HCT116 (cell line): ENCODE data around the gene RAB4A. TPM values are rescaled to one million over a fixed set of nuclear protein-coding genes. Genes with fewer than 3 reads are reported as not detected.

Experiments
- ATAC-seq: fragments of 200-7000 bp; cut with Tn5 transposase; 2 replicates; pipeline ENCODE4 v1.9.1; 2020; ENCODE audit warnings: mild to moderate bottlenecking, moderate library complexity
- BruUV-seq: library from RNA; stranded (reverse); fragments of 400-500 nt; replicated peaks from 2 replicates; lab custom pipeline; 2021; lab: Mats Ljungman, UMichigan
- CTCF ChIA-PET: fragments of 300-600 bp; sonication (Branson Sonifier 250); formaldehyde crosslinking; loops from one replicate; lab custom pipeline; 2021; ENCODE audit warnings: antibody characterized with exemption; lab: Charles Lee
- POLR2A ChIA-PET: fragments of 300-600, 350-600 bp; sonication (Branson Sonifier 250); formaldehyde crosslinking; loops from one replicate; lab custom pipeline; 2021; ENCODE audit warnings: antibody characterized with exemption; lab: Charles Lee
- RAD21 ChIA-PET, 2 experiments: fragments of 300-600 bp; sonication (Branson Sonifier 250); formaldehyde crosslinking; loops; one replicate each; lab custom pipeline; 2023; ENCODE audit warnings: low total read pairs in 2 of 2; ENCODE audit not compliant: uncharacterized antibody in 2 of 2, unreplicated experiment in 2 of 2, low non-redundant PET in 1 of 2; lab: Charles Lee
- DNase-seq: peaks from one replicate; pipeline ENCODE4 v3.0.0-alpha.2; 2010; ENCODE audit warnings: low read depth, low spot score
- H2AFZ ChIP-seq: fragments of 200-600 bp; shearing (Covaris generic), sonication (generic); 2 replicates; pipeline ENCODE4 v1.6.1; 2017; ENCODE audit warnings: low read depth, mixed run types, mixed read lengths, antibody characterized with exemption, low read length; ENCODE audit not compliant: poor library complexity, severe bottlenecking
- H3K27ac ChIP-seq: 2 replicates; pipeline ENCODE4 v1.5.1; 2012; ENCODE audit warnings: low read depth, low read length
- H3K27me3 ChIP-seq: fragments of 200-600 bp; sonication (generic); 2 replicates; pipeline ENCODE4 v1.6.1; 2016; ENCODE audit warnings: mixed run types, low read length, mixed read lengths; ENCODE audit not compliant: insufficient read depth
- H3K36me3 ChIP-seq, 2 experiments: fragments of 200-500 bp in 1 of 2; fragments of 200-600 bp in 1 of 2; sonication (Bioruptor generic) in 1 of 2; sonication (generic) in 1 of 2; 2 replicates each; pipeline versions ENCODE4 v1.5.1 to v1.6.1; 2014 to 2016; ENCODE audit warnings: low read length in 2 of 2, inconsistent platforms in 1 of 2, mixed read lengths in 1 of 2, mixed run types in 1 of 2; ENCODE audit not compliant: insufficient read depth in 2 of 2, control insufficient read depth in 1 of 2
- H3K4me1 ChIP-seq, 2 experiments: fragments of 200-600 bp in 1 of 2; sonication (generic) in 1 of 2; 2 replicates each; pipeline versions ENCODE4 v1.5.1 to v1.6.1; 2012 to 2017; ENCODE audit warnings: low read length in 2 of 2, inconsistent platforms in 1 of 2, mild to moderate bottlenecking in 1 of 2, mixed read lengths in 1 of 2, mixed run types in 1 of 2, moderate library complexity in 1 of 2; ENCODE audit not compliant: insufficient read depth in 2 of 2, control insufficient read depth in 1 of 2
- H3K4me2 ChIP-seq: fragments of 200-600 bp; sonication (generic); 2 replicates; pipeline ENCODE4 v1.6.1; 2017; ENCODE audit warnings: mixed run types, low read length, mixed read lengths
- H3K4me3 ChIP-seq, 2 experiments: fragments of 200-600 bp in 1 of 2; sonication (generic) in 1 of 2; replicated peaks in 1 of 2; 2 replicates each; pipeline ENCODE4 v1.5.1; 2011 to 2016; ENCODE audit warnings: low read length in 2 of 2, control low read depth in 1 of 2, low read depth in 1 of 2, mild to moderate bottlenecking in 1 of 2, mixed read lengths in 1 of 2, mixed run types in 1 of 2
- H3K79me2 ChIP-seq: fragments of 200-600 bp; sonication (generic); 2 replicates; pipeline ENCODE4 v1.6.1; 2017; ENCODE audit warnings: mild to moderate bottlenecking, mixed run types, low read length, moderate library complexity, mixed read lengths; ENCODE audit not compliant: insufficient read depth
- H3K9ac ChIP-seq: fragments of 200-600 bp; sonication (generic); 2 replicates; pipeline ENCODE4 v1.6.1; 2016; ENCODE audit warnings: low read length, mixed read lengths
- H3K9me2 ChIP-seq: fragments of 200-600 bp; sonication (generic), shearing (Covaris generic); 2 replicates; pipeline ENCODE4 v1.6.1; 2017; ENCODE audit warnings: mixed run types, mild to moderate bottlenecking, moderate library complexity; ENCODE audit not compliant: insufficient read depth
- H3K9me3 ChIP-seq, 2 experiments: fragments of 200-500 bp in 1 of 2; fragments of 200-600 bp in 1 of 2; sonication (Bioruptor generic) in 1 of 2; sonication (generic) in 1 of 2; 2 replicates each; pipeline ENCODE4 v1.6.1; 2014 to 2017; ENCODE audit warnings: low read length in 2 of 2, mixed read lengths in 2 of 2, inconsistent platforms in 1 of 2, low read depth in 1 of 2, mild to moderate bottlenecking in 1 of 2, mixed run types in 1 of 2, moderate library complexity in 1 of 2; ENCODE audit not compliant: control insufficient read depth in 1 of 2, insufficient read depth in 1 of 2
- H4K20me1 ChIP-seq: fragments of 200-600 bp; sonication (generic), shearing (Covaris generic); 2 replicates; pipeline ENCODE4 v1.6.1; 2017; ENCODE audit warnings: mixed run types, mild to moderate bottlenecking, moderate library complexity; ENCODE audit not compliant: insufficient read depth
- ATF3 ChIP-seq: IDR thresholded peaks from 2 replicates; pipeline ENCODE4 v1.6.1; 2012
- CBX3 ChIP-seq: IDR thresholded peaks from 2 replicates; pipeline ENCODE4 v1.6.1; 2012; ENCODE audit warnings: low read depth
- CEBPB ChIP-seq: IDR thresholded peaks from 2 replicates; pipeline ENCODE4 v1.6.1; 2012; ENCODE audit warnings: low read depth
- EGR1 ChIP-seq: IDR thresholded peaks from 2 replicates; pipeline ENCODE4 v1.6.1; 2012; ENCODE audit warnings: low read depth
- ELF1 ChIP-seq: IDR thresholded peaks from 2 replicates; pipeline ENCODE4 v1.6.1; 2012; ENCODE audit warnings: low read depth, borderline replicate concordance
- EZH2 ChIP-seq: fragments of 200-600 bp; sonication (generic); IDR thresholded peaks from 2 replicates; pipeline ENCODE4 v1.6.1; 2017; ENCODE audit warnings: antibody characterized with exemption, mixed run types
- EZH2phosphoT487 ChIP-seq: fragments of 200-600 bp; IDR thresholded peaks from 2 replicates; pipeline ENCODE4 v1.6.1; 2018; ENCODE audit warnings: antibody characterized with exemption, borderline replicate concordance
- FOSL1 ChIP-seq: IDR thresholded peaks from 2 replicates; pipeline ENCODE4 v1.6.1; 2012; ENCODE audit warnings: low read depth
- JUND ChIP-seq: IDR thresholded peaks from 2 replicates; pipeline ENCODE4 v1.6.1; 2012
- POLR2A ChIP-seq: IDR thresholded peaks from 2 replicates; pipeline ENCODE4 v1.7.0; 2011; ENCODE audit warnings: borderline replicate concordance; ENCODE audit not compliant: insufficient read depth, insufficient read length; ENCODE audit errors: extremely low read depth
- POLR2AphosphoS5 ChIP-seq: IDR thresholded peaks from 2 replicates; pipeline ENCODE4 v1.6.1; 2011; ENCODE audit warnings: mild to moderate bottlenecking, low read depth, low read length, moderate library complexity
- RAD21 ChIP-seq: IDR thresholded peaks from 2 replicates; pipeline ENCODE4 v1.6.1; 2012; ENCODE audit warnings: low read depth, mild to moderate bottlenecking
- SIN3A ChIP-seq: IDR thresholded peaks from 2 replicates; pipeline ENCODE4 v1.6.1; 2012; ENCODE audit warnings: low read depth
- SP1 ChIP-seq: IDR thresholded peaks from 2 replicates; pipeline ENCODE4 v1.6.1; 2012; ENCODE audit warnings: low read depth
- TCF7L2 ChIP-seq: IDR thresholded peaks from 2 replicates; pipeline ENCODE4 v1.7.0; 2011; ENCODE audit warnings: borderline replicate concordance, inconsistent platforms; ENCODE audit not compliant: insufficient read depth, insufficient read length; ENCODE audit errors: extremely low read depth
- YY1 ChIP-seq: IDR thresholded peaks from 2 replicates; pipeline ENCODE4 v1.6.1; 2011; ENCODE audit warnings: low read length, low read depth, moderate library complexity, mild to moderate bottlenecking; ENCODE audit not compliant: insufficient replicate concordance; ENCODE audit errors: extremely low read depth
- ZBTB33 ChIP-seq: IDR thresholded peaks from 2 replicates; pipeline ENCODE4 v1.6.1; 2011; ENCODE audit warnings: mild to moderate bottlenecking, low read length, moderate library complexity; ENCODE audit not compliant: insufficient replicate concordance; ENCODE audit errors: extremely low read depth
- ZFX ChIP-seq: fragments of 450-650 bp; IDR thresholded peaks from 2 replicates; pipeline ENCODE4 v1.6.1; 2017
- ZNF274 ChIP-seq: fragments of 200-500 bp; sonication (Bioruptor generic); IDR thresholded peaks from 2 replicates; pipeline ENCODE4 v1.6.1; 2014; ENCODE audit warnings: mild to moderate bottlenecking, low read depth, low read length, inconsistent platforms
- intact Hi-C: fragments of 100-400 bp; cut with micrococcal nuclease; formaldehyde crosslinking; loops from 2 replicates; pipeline ENCODE4 v1.10.0; 2022
- total RNA-seq: library from RNA; stranded (reverse); gene quantifications from one replicate; pipeline ENCODE4 v1.2.1, GENCODE V29; 2021; ENCODE audit not compliant: unreplicated experiment
- TF ChIP-seq, protein P1 (sequence below), 3 experiments: fragments of 200-600 bp in 1 of 3; sonication (generic) in 1 of 3; IDR thresholded peaks in 2 of 3; conservative IDR thresholded peaks in 1 of 3; 2 replicates each; pipeline ENCODE4 v1.5.1; 2012 to 2017; ENCODE audit warnings: low read depth in 2 of 3, low read length in 2 of 3, antibody characterized with exemption in 1 of 3, borderline replicate concordance in 1 of 3, control low read depth in 1 of 3, mild to moderate bottlenecking in 1 of 3, mixed read lengths in 1 of 3, mixed run types in 1 of 3, moderate library complexity in 1 of 3; ENCODE audit not compliant: insufficient read depth in 1 of 3
- TF ChIP-seq, protein P2 (sequence below): IDR thresholded peaks from 2 replicates; pipeline ENCODE4 v1.6.1; 2012

Gene RAB4A
- total RNA-seq, 1 experiment from 2014 or later = 101 TPM

GRCh38 chr1:229340496-229340895 is 69.6 kb downstream of the RAB4A start (continued):
- TF ChIP-seq, protein P1, sequence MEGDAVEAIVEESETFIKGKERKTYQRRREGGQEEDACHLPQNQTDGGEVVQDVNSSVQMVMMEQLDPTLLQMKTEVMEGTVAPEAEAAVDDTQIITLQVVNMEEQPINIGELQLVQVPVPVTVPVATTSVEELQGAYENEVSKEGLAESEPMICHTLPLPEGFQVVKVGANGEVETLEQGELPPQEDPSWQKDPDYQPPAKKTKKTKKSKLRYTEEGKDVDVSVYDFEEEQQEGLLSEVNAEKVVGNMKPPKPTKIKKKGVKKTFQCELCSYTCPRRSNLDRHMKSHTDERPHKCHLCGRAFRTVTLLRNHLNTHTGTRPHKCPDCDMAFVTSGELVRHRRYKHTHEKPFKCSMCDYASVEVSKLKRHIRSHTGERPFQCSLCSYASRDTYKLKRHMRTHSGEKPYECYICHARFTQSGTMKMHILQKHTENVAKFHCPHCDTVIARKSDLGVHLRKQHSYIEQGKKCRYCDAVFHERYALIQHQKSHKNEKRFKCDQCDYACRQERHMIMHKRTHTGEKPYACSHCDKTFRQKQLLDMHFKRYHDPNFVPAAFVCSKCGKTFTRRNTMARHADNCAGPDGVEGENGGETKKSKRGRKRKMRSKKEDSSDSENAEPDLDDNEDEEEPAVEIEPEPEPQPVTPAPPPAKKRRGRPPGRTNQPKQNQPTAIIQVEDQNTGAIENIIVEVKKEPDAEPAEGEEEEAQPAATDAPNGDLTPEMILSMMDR (IDR thresholded peaks at IDR 0.05 in 2 of 3, conservative IDR thresholded peaks at IDR 0.05 in 1 of 3; ENCODE audit: borderline replicate concordance in 1 of 3, insufficient read depth in 1 of 3, low read depth in 2 of 3, low read length in 2 of 3) = no peak
- TF ChIP-seq ZFX (no peak), EGR1 (no peak), ELF1 (no peak), CEBPB (no peak), ATF3 (no peak), JUND (no peak), RAD21 (no peak), TCF7L2 (no peak), SP1 (no peak), ZNF274 (no peak), EZH2 (no peak), POLR2AphosphoS5 (no peak)

DNA sequence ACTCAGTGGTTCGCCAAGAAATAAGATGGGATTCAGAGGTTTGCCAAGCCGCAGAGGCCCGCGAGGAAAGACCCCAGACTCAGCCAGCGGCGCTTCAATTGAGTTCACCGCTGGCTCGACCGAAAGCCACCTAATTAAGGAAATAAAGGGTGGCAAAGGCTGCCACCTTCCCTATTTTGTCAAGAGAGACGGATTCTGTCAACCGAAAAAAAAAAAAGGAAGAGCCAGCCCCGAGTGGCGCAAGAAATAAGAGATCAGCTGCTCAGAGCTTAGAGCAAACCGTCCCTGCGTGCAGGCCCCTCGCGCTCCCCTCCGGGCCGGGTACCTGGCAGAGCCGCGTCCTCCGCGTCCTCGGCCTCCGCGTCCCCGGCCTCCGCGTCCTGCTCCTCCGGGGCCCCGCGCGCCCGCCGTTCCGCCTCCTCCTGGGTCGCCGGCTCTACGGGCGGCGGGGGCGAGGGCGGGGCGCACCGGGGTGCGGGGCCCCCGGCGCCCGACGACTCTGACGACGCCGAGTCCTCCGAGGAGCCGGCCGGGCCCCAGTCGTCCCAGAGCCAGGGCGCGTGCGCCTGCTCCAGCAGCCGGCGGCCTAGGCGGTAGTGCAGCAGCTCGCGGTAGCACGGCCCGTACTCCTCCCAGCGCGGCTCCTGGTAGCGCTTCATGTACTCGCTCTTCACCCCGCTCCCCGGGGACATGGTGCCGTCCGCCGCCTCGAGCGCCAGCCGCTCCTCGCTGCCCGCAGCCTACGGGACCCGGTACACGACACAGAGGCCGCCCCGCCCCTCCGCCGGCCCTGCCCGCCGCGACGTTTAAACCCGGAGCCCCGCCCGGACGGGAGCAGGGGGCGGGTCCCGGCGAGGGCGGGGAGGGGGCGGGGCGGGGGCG is 71.1 kb downstream of the RAB4A start:
- Histone ChIP-seq H4K20me1 (no peaks in the 10 kb centered on the region), H3K27me3 (no peaks in the 10 kb centered on the region), H3K9me2 (no peaks in the 10 kb centered on the region), H3K9ac (peak overlapping the region; percentile 77), H3K27ac (peak overlapping the region; percentile 64), H3K79me2 (peaks cover 46% of the 10 kb centered on the region), H3K4me3 (peak overlapping the region; percentile 69 to 86), H2AFZ (peak overlapping the region; percentile 68), H3K9me3 (no peaks in the 10 kb centered on the region), H3K4me1 (peaks cover 7 to 27% of the 10 kb centered on the region in 2 experiments; a peak in 3 of 4 replicates), H3K36me3 (no peaks in the 10 kb centered on the region), H3K4me2 (peak overlapping the region; percentile 100)
- ATAC-seq (peak; percentile 83), DNase-seq (peak; percentile 28)
- RAD21 ChIA-PET = no interaction called here
- intact Hi-C loops = no loop called here
- POLR2A ChIA-PET = no interaction called here
- no TSS peak for BruUV-seq
- CTCF ChIA-PET = interaction anchor here (0.6 kb wide), 1 partner anchor 83 kb away, joined by 3 read pairs; no protein-coding TSS in a partner anchor
- no peak for TF ChIP-seq FOSL1
- peak; percentile 73 for TF ChIP-seq POLR2AphosphoS5
- TF ChIP-seq EZH2phosphoT487 = no peak
- no peak for TF ChIP-seq ZBTB33
- peak; percentile 79 for TF ChIP-seq SIN3A
- no peak for TF ChIP-seq CBX3
- no peak for TF ChIP-seq ZNF274
- no peak for TF ChIP-seq YY1
- no peak for TF ChIP-seq TCF7L2
- TF ChIP-seq, protein P2, sequence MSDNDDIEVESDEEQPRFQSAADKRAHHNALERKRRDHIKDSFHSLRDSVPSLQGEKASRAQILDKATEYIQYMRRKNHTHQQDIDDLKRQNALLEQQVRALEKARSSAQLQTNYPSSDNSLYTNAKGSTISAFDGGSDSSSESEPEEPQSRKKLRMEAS = peak; percentile 68; the same call in 1 of the 2 replicates
- TF ChIP-seq POLR2A = peak; percentile 65
- peak; percentile 82 for TF ChIP-seq ZFX
- no peak for TF ChIP-seq JUND
- peak; percentile 37; the same call in 1 of the 2 replicates for TF ChIP-seq SP1
